IMR-90 (cell line): Measurements from ENCODE around the gene DPY19L1. TPM values are rescaled to one million over a fixed set of nuclear protein-coding genes. Genes with fewer than 3 reads are reported as not detected.

Experiments used
- ATAC-seq: fragments of 200-7000 bp; cut with Tn5 transposase; 2 replicates; pipeline ENCODE4 v1.9.1; 2020; ENCODE audit warnings: low read depth, mild to moderate bottlenecking, moderate library complexity
- BruUV-seq: library from RNA; stranded (reverse); fragments of 400-500 nt; replicated peaks from 2 replicates; lab custom pipeline; 2021; lab: Mats Ljungman, UMichigan
- CTCF ChIA-PET: fragments of 300-600 bp; formaldehyde crosslinking; extraction: SDS; loops from one replicate; lab custom pipeline; 2021; ENCODE audit warnings: antibody characterized with exemption; lab: Yijun Ruan, JAX
- POLR2A ChIA-PET: fragments of 300-600 bp; sonication (Branson Sonifier 250); formaldehyde crosslinking; loops from one replicate; lab custom pipeline; 2022; ENCODE audit warnings: antibody characterized with exemption; ENCODE audit not compliant: unreplicated experiment; lab: Charles Lee
- DNase-seq: peaks from one replicate; pipeline ENCODE4 v3.0.0; 2013
- H2AFZ ChIP-seq: replicated peaks from 2 replicates; pipeline ENCODE3; 2013; ENCODE audit warnings: low read length, mild to moderate bottlenecking; ENCODE audit not compliant: poor library complexity
- H2AK5ac ChIP-seq: 2 replicates; pipeline ENCODE4 v1.6.1; 2013; ENCODE audit warnings: low read depth, low read length, inconsistent platforms
- H2AK9ac ChIP-seq: replicated peaks from 2 replicates; pipeline ENCODE3; 2013; ENCODE audit warnings: mild to moderate bottlenecking, low read depth, low read length, moderate library complexity; ENCODE audit not compliant: poor library complexity
- H2BK120ac ChIP-seq: 2 replicates; pipeline ENCODE4 v1.6.1; 2013; ENCODE audit warnings: low read depth, low read length, inconsistent platforms
- H2BK15ac ChIP-seq: 3 replicates; pipeline ENCODE4 v1.6.1; 2013; ENCODE audit warnings: low read depth, low read length, inconsistent platforms
- H2BK20ac ChIP-seq: 2 replicates; pipeline ENCODE4 v1.6.1; 2013; ENCODE audit warnings: low read depth, mild to moderate bottlenecking, inconsistent platforms, low read length, moderate library complexity
- H2BK5ac ChIP-seq: 2 replicates; pipeline ENCODE4 v1.6.1; 2013; ENCODE audit warnings: mild to moderate bottlenecking, low read depth, low read length, inconsistent platforms; ENCODE audit not compliant: poor library complexity, severe bottlenecking
- H3K14ac ChIP-seq: replicated peaks from 2 replicates; pipeline ENCODE4 v1.6.1; 2013; ENCODE audit warnings: low read depth, low read length, inconsistent platforms
- H3K18ac ChIP-seq: 2 replicates; pipeline ENCODE4 v1.6.1; 2013; ENCODE audit warnings: low read depth, low read length, control low read depth
- H3K23ac ChIP-seq: 2 replicates; pipeline ENCODE4 v1.6.1; 2013; ENCODE audit warnings: low read depth, low read length, inconsistent platforms
- H3K27ac ChIP-seq: 2 replicates; pipeline ENCODE4 v1.5.1; 2013; ENCODE audit warnings: mild to moderate bottlenecking, control low read depth, low read length; ENCODE audit not compliant: insufficient read depth
- H3K27me3 ChIP-seq: 2 replicates; pipeline ENCODE4 v1.6.1; 2013; ENCODE audit warnings: low read length; ENCODE audit not compliant: control insufficient read depth, insufficient read depth
- H3K36me3 ChIP-seq: 2 replicates; pipeline ENCODE4 v1.6.1; 2013; ENCODE audit warnings: low read length, mixed read lengths; ENCODE audit not compliant: control insufficient read depth, insufficient read depth
- H3K4ac ChIP-seq: 2 replicates; pipeline ENCODE4 v1.6.1; 2013; ENCODE audit warnings: low read depth, low read length, inconsistent platforms
- H3K4me1 ChIP-seq: 2 replicates; pipeline ENCODE4 v1.6.1; 2013; ENCODE audit warnings: low read length, mixed read lengths; ENCODE audit not compliant: control insufficient read depth, insufficient read depth
- H3K4me2 ChIP-seq: 2 replicates; pipeline ENCODE4 v1.6.1; 2013; ENCODE audit warnings: low read depth, mild to moderate bottlenecking, control low read depth, low read length, moderate library complexity
- H3K4me3 ChIP-seq: 2 replicates; pipeline ENCODE4 v1.5.1; 2013; ENCODE audit warnings: low read depth, mild to moderate bottlenecking, control low read depth, low read length, moderate library complexity; ENCODE audit not compliant: insufficient read depth
- H3K56ac ChIP-seq: 2 replicates; pipeline ENCODE4 v1.6.1; 2013; ENCODE audit warnings: low read length, inconsistent platforms; ENCODE audit not compliant: insufficient read depth; ENCODE audit errors: extremely low read depth
- H3K79me1 ChIP-seq, 2 experiments: 2 replicates each; pipeline ENCODE4 v1.6.1; 2013; ENCODE audit warnings: low read length in 2 of 2, inconsistent platforms in 1 of 2, low read depth in 1 of 2
- H3K9ac ChIP-seq: 2 replicates; pipeline ENCODE4 v1.6.1; 2013; ENCODE audit warnings: low read depth, low read length, control low read depth
- H3K9me1 ChIP-seq: 2 replicates; pipeline ENCODE4 v1.6.1; 2013; ENCODE audit warnings: low read length, inconsistent platforms; ENCODE audit not compliant: insufficient read depth
- H3K9me3 ChIP-seq: 2 replicates; pipeline ENCODE4 v1.6.1; 2013; ENCODE audit warnings: low read length; ENCODE audit not compliant: control insufficient read depth, insufficient read depth
- H4K20me1 ChIP-seq: 2 replicates; pipeline ENCODE4 v1.6.1; 2013; ENCODE audit warnings: low read length, inconsistent platforms; ENCODE audit not compliant: insufficient read depth
- H4K5ac ChIP-seq: 2 replicates; pipeline ENCODE4 v1.6.1; 2013; ENCODE audit warnings: mild to moderate bottlenecking, low read depth, low read length, control low read depth
- H4K8ac ChIP-seq, 2 experiments: 2 replicates each; pipeline ENCODE4 v1.6.1; 2013; ENCODE audit warnings: low read depth in 2 of 2, low read length in 2 of 2, control low read depth in 1 of 2, inconsistent platforms in 1 of 2
- H4K91ac ChIP-seq: 2 replicates; pipeline ENCODE4 v1.6.1; 2013; ENCODE audit warnings: low read depth, low read length, inconsistent platforms; ENCODE audit not compliant: insufficient read depth
- POLR2A ChIP-seq: IDR thresholded peaks from 2 replicates; pipeline ENCODE4 v1.6.1; 2012; ENCODE audit warnings: mild to moderate bottlenecking, low read depth, low read length
- RCOR1 ChIP-seq: IDR thresholded peaks from 2 replicates; pipeline ENCODE4 v1.6.1; 2012; ENCODE audit warnings: mild to moderate bottlenecking, low read length, improper control_type of control experiment; ENCODE audit not compliant: insufficient replicate concordance
- WGBS, 2 experiments: methylation state at CpG; one replicate each; pipeline versions ENCODE4 v1.1.5 to v1.1.7; 2013; ENCODE audit warnings: missing lambda C conversion rate in 2 of 2; ENCODE audit not compliant: insufficient read length in 1 of 2; ENCODE audit errors: extremely low coverage in 2 of 2; 5-methylcytosine and 5-hydroxymethylcytosine counted together
- dilution Hi-C: fragments of 300-500 bp; cut with HindIII; formaldehyde crosslinking; loops from one replicate; pipeline ENCODE4 v1.14.3; 2018; ENCODE audit warnings: low sequenced_read_pairs; ENCODE audit not compliant: unreplicated experiment
- in situ Hi-C: fragments of 300-500 bp; cut with MboI; formaldehyde crosslinking; loops from 3 replicates; pipeline ENCODE4 v1.14.3; 2019; ENCODE audit warnings: low sequenced_read_pairs, inconsistent platforms, mixed read lengths
- intact Hi-C: fragments of 100-400 bp; cut with micrococcal nuclease; formaldehyde crosslinking; loops from 2 replicates; pipeline ENCODE4 v1.10.0; 2022
- polyA plus RNA-seq, 3 experiments: library from polyadenylated mRNA; depleted of rRNA; stranded (reverse); fragments of >200 nt; gene quantifications; 2 replicates each; pipeline ENCODE4 v1.2.3, GENCODE V29; 2012; ENCODE audit warnings: low replicate concordance in 1 of 3
- total RNA-seq: library from RNA; depleted of rRNA; stranded (reverse); fragments of >200 nt; gene quantifications from 2 replicates; pipeline ENCODE4 v1.2.3, GENCODE V29; 2012

DPY19L1 gene
- total and polyA plus RNA-seq, 2 of the 4 experiments (the other 2 are of a cell fraction) = 12.1 to 12.2 TPM

GRCh38 chr7:35036361-35037171, 719 bp downstream of the DPY19L1 start:
- H3K4me3 ChIP-seq = peak overlapping the region; percentile 81
- H3K4me1 ChIP-seq = peaks cover 2% of the 10 kb centered on the region; the same call in 1 of the 2 replicates
- WGBS, 2 experiments = 0% methylated on average over 8 of the region's 61 CpGs; no CpG with 5 or more reads in 1 of the 2 experiments
- ChIA-PET POLR2A (interaction anchor here (1.0 kb wide), 1 partner anchor 213 kb away, joined by 8 read pairs; no protein-coding TSS in a partner anchor), CTCF (interaction anchor here (1.3 kb wide), 1 partner anchor 97 kb away, joined by 3 read pairs; no protein-coding TSS in a partner anchor)
- H3K4ac ChIP-seq = no peak overlapping the region
- no peaks in the 10 kb centered on the region for H3K9me3 ChIP-seq
- peak overlapping the region; percentile 83 for H3K9ac ChIP-seq
- in situ Hi-C loops = no loop called here
- intact Hi-C loops = loop anchor here (1.0 to 10.0 kb wide), 6 partner anchors 99 to 942 kb away; no protein-coding TSS in a partner anchor
- H3K4me2 ChIP-seq = peak overlapping the region; percentile 93
- peak overlapping the region; percentile 18 for H2AK9ac ChIP-seq
- no peak overlapping the region for H4K91ac ChIP-seq
- peaks cover 21 to 42% of the 10 kb centered on the region in 2 experiments for H3K79me1 ChIP-seq
- peak overlapping the region; percentile 80 for H2AFZ ChIP-seq
- H2AK5ac ChIP-seq = no peak overlapping the region
- H3K14ac ChIP-seq = 0 out of 2 replicates have a peak overlapping the region, but pooled peaks have one; percentile 5
- peak overlapping the region; percentile 39; the same call in 1 of the 2 replicates for H3K23ac ChIP-seq
- no peaks in the 10 kb centered on the region for H3K27me3 ChIP-seq
- BruUV-seq = no TSS peak
- H2BK15ac ChIP-seq = no peak overlapping the region
- peaks cover 12% of the 10 kb centered on the region; the same call in 1 of the 2 replicates for H4K20me1 ChIP-seq
- ATAC-seq = peak; percentile 7
- H3K9me1 ChIP-seq = peaks cover 4% of the 10 kb centered on the region
- H4K5ac ChIP-seq = no peak overlapping the region
- H2BK5ac ChIP-seq = peak overlapping the region; percentile 4
- peak overlapping the region; percentile 78 for H3K27ac ChIP-seq
- dilution Hi-C loops = no loop called here
- H2BK120ac ChIP-seq = no peak overlapping the region
- no peak overlapping the region for H2BK20ac ChIP-seq
- no peak for TF ChIP-seq RCOR1
- no peak for TF ChIP-seq POLR2A
- H4K8ac ChIP-seq = no peak overlapping the region
- no peaks in the 10 kb centered on the region for H3K36me3 ChIP-seq
- peak; percentile 53 for DNase-seq
- peak overlapping the region; percentile 37; the same call in 1 of the 2 replicates for H3K56ac ChIP-seq
- no peak overlapping the region for H3K18ac ChIP-seq
